GM18511 (cell line): ENCODE results near the gene COQ2.
"Not testable (repeated sequence)": the region's sequence is repeated elsewhere in the genome, so short reads cannot be mapped to it uniquely, and the experiment has no call there.

ENCODE experiments used
- ATAC-seq: cut with Tn5 transposase; IDR thresholded peaks from one replicate; pipeline ENCODE4 v1.9.1; 2021; ENCODE audit warnings: mild to moderate bottlenecking, moderate library complexity; ENCODE audit not compliant: unreplicated experiment

COQ2 gene

GRCh38 chr4:83250687-83251446 lies 33.7 kb downstream of the COQ2 start:
- no peak for ATAC-seq

GRCh38 chr4:83248486-83248885 lies 36.1 kb downstream of the COQ2 start:
- ATAC-seq, result no peak

- ATAC-seq, result no peak
These were observed 36.9 kb downstream of the COQ2 start for GRCh38 chr4:83247415-83248357.

- no peak for ATAC-seq
These were observed 43.5 kb downstream of the COQ2 start for GRCh38 chr4:83241132-83241531.

- peak; percentile 90 for ATAC-seq
These were observed 44.2 kb downstream of the COQ2 start for GRCh38 chr4:83240379-83240875.

- ATAC-seq, result no peak
These were observed 46.0 kb downstream of the COQ2 start for GRCh38 chr4:83238393-83239248.

- ATAC-seq, result no peak
These were observed 47.0 kb downstream of the COQ2 start for GRCh38 chr4:83237591-83237990.

GRCh38 chr4:83235645-83236133 lies 48.9 kb downstream of the COQ2 start:
- ATAC-seq, result peak; percentile 34

- ATAC-seq, result no peak
These were observed 49.5 kb downstream of the COQ2 start for GRCh38 chr4:83234902-83235644.

- not testable (repeated sequence) for ATAC-seq
These were observed 50.2 kb downstream of the COQ2 start for GRCh38 chr4:83234387-83234786.

GRCh38 chr4:83232082-83232481 lies 52.5 kb downstream of the COQ2 start:
- no peak for ATAC-seq

- ATAC-seq, result peak; percentile 76
These were observed 53.0 kb downstream of the COQ2 start for GRCh38 chr4:83231620-83232076.

- ATAC-seq, result peak; percentile 32
These were observed 53.7 kb downstream of the COQ2 start for GRCh38 chr4:83230928-83231327.

GRCh38 chr4:83229791-83230190 lies 54.8 kb downstream of the COQ2 start:
- no peak for ATAC-seq

GRCh38 chr4:83228231-83228630 lies 56.4 kb downstream of the COQ2 start:
- ATAC-seq, result no peak

- ATAC-seq, result no peak
These were observed 59.9 kb downstream of the COQ2 start for GRCh38 chr4:83224502-83225197.

- ATAC-seq, result no peak
These were observed 60.8 kb downstream of the COQ2 start for GRCh38 chr4:83223781-83224180.

- ATAC-seq, result peak; percentile 53
These were observed 62.6 kb downstream of the COQ2 start for GRCh38 chr4:83221897-83222441.
